A549 (cell line): ENCODE results near the gene ZNHIT2.

ENCODE experiments used
- CTCF ChIP-seq: fragments of >200 bp; sonication (Bioruptor Twin); formaldehyde crosslinking; IDR thresholded peaks from 3 replicates; pipeline ENCODE4 v1.5.1; 2016
- EHMT2 ChIP-seq: fragments of 200-600 bp; sonication (generic); IDR thresholded peaks from 2 replicates; pipeline ENCODE4 v1.6.1; 2016; ENCODE audit warnings: antibody characterized with exemption, low read depth, mild to moderate bottlenecking, moderate library complexity
- FOSL2 ChIP-seq, 2 experiments: fragments of 450-650 bp in 1 of 2; fragments of >200 bp in 1 of 2; sonication (Bioruptor Twin) in 1 of 2; formaldehyde crosslinking; IDR thresholded peaks; 2 replicates each; pipeline versions ENCODE4 v1.5.0 to v1.6.1; 2016 to 2020; ENCODE audit warnings: mild to moderate bottlenecking in 1 of 2, moderate library complexity in 1 of 2
- FOXS1 ChIP-seq: fragments of 250-450 bp; sonication (Bioruptor Pico); IDR thresholded peaks from 2 replicates; pipeline ENCODE4 v1.5.0; 2020; ENCODE audit warnings: mild to moderate bottlenecking, moderate library complexity
- JUN ChIP-seq, 2 experiments: fragments of >200 bp; sonication (Bioruptor Twin); formaldehyde crosslinking; IDR thresholded peaks; 2 replicates in 1 of 2; 3 replicates in 1 of 2; pipeline ENCODE4 v1.6.1; 2016 to 2017
- MYC ChIP-seq: IDR thresholded peaks from 2 replicates; pipeline ENCODE4 v1.6.1; 2012; ENCODE audit warnings: mild to moderate bottlenecking, inconsistent platforms, low read length, improper control_type of control experiment, borderline replicate concordance
- PBX3 ChIP-seq: IDR thresholded peaks from 2 replicates; pipeline ENCODE4 v1.6.1; 2012
- RAD21 ChIP-seq, 2 experiments: fragments of >200 bp in 1 of 2; sonication (Bioruptor Twin) in 1 of 2; formaldehyde crosslinking in 1 of 2; IDR thresholded peaks in 1 of 2; conservative IDR thresholded peaks in 1 of 2; 2 replicates in 1 of 2; 3 replicates in 1 of 2; pipeline ENCODE4 v1.6.1; 2012 to 2018; ENCODE audit warnings: inconsistent platforms in 1 of 2

- no peak for TF ChIP-seq CTCF
- no peak for TF ChIP-seq FOXS1 (CRISPR knock-in tag)
- TF ChIP-seq MYC: no peak
- TF ChIP-seq EHMT2: no peak
- no peak for TF ChIP-seq PBX3
- TF ChIP-seq RAD21 (conservative IDR thresholded peaks at IDR 0.05 in 1 of 2, IDR thresholded peaks at IDR 0.05 in 1 of 2): no peak
- TF ChIP-seq JUN (IDR thresholded peaks at IDR 0.05): no peak
- TF ChIP-seq FOSL2 (IDR thresholded peaks at IDR 0.05): no peak
- no peak for TF ChIP-seq FOSL2 (CRISPR knock-in tag; IDR thresholded peaks at IDR 0.05)
These were observed 46.2 kb upstream of the ZNHIT2 start for GRCh38 chr11:65163684-65164083.
